ENCODE results near the gene ULK4. TPM values are rescaled to one million over a fixed set of nuclear protein-coding genes. Genes with fewer than 3 reads are reported as not detected.
"Not testable (repeated sequence)": the region's sequence is repeated elsewhere in the genome, so short reads cannot be mapped to it uniquely, and the experiment has no call there.

ULK4 gene
- total and polyA plus RNA-seq, 12 donors = 1.6 to 24.5 (median 6.9) TPM

DNA sequence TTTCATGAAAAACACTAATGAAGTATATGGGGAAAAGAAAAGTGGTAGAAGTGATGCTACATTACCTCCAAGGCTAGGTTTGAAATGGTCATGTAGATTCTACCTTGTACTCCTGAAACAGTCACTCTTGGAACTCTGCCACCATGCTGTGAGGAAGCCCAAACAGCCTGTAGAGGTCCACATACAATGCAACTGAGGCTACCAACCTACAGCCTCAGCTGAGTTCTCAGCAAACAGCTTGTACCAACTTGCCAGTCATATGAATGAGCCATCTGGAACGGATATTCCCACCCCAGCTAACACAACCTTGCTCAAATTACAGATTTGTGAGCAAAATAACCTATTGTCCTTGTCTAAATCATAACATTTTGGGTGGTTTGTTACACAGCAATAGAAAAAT is 193.5 kb downstream of the ULK4 start:
- TF ChIP-seq POLR2A (IDR thresholded peaks at IDR 0.05) = no peak
- TF ChIP-seq, protein P1, sequence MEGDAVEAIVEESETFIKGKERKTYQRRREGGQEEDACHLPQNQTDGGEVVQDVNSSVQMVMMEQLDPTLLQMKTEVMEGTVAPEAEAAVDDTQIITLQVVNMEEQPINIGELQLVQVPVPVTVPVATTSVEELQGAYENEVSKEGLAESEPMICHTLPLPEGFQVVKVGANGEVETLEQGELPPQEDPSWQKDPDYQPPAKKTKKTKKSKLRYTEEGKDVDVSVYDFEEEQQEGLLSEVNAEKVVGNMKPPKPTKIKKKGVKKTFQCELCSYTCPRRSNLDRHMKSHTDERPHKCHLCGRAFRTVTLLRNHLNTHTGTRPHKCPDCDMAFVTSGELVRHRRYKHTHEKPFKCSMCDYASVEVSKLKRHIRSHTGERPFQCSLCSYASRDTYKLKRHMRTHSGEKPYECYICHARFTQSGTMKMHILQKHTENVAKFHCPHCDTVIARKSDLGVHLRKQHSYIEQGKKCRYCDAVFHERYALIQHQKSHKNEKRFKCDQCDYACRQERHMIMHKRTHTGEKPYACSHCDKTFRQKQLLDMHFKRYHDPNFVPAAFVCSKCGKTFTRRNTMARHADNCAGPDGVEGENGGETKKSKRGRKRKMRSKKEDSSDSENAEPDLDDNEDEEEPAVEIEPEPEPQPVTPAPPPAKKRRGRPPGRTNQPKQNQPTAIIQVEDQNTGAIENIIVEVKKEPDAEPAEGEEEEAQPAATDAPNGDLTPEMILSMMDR (IDR thresholded peaks at IDR 0.05) = no peak
- WGBS, 4 donors = 90 to 100% (median 94%) methylated on average over 1 of the region's 1 CpG
- no peak overlapping the region for H3K4me3 ChIP-seq
- no peaks in the 10 kb centered on the region for H3K36me3 ChIP-seq (replicated peaks in 1 of 2)
- intact Hi-C loops (cut with DNase I) = no loop called here
- no peaks in the 10 kb centered on the region for H3K9me3 ChIP-seq (replicated peaks in 1 of 3)
- no peak for DNase-seq
- no peaks in the 10 kb centered on the region for H3K27me3 ChIP-seq
- no peaks in the 10 kb centered on the region for H3K4me1 ChIP-seq (replicated peaks in 1 of 2)
- no peak overlapping the region for H3K27ac ChIP-seq

DNA sequence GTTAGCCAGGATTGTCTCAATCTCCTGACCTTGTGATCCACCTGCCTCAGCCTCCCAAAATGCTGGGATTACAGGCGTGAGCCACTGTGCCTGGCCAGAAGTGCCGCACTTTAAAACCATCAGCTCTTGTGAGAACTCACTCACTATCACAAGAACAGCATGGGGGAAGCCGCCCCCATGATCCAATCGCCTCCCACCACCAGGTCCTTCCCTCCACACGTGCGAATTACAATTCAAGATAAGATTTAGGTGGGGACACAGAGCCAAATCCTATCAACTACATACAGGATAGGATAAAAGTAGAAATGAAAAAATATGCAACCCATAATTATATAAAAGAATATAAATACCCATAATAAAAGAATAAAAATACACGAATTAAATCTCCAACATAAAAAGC is 199.0 kb downstream of the ULK4 start:
- H3K27me3 ChIP-seq; H3K4me3 ChIP-seq; H3K9me3 ChIP-seq (replicated peaks in 1 of 3); H3K36me3 ChIP-seq (replicated peaks in 1 of 2); DNase-seq; intact Hi-C loops (cut with DNase I); H3K4me1 ChIP-seq (replicated peaks in 1 of 2); H3K27ac ChIP-seq: not testable (repeated sequence)
- WGBS, 4 donors = 89 to 94% (median 91%) methylated on average over 7 of the region's 7 CpGs

DNA sequence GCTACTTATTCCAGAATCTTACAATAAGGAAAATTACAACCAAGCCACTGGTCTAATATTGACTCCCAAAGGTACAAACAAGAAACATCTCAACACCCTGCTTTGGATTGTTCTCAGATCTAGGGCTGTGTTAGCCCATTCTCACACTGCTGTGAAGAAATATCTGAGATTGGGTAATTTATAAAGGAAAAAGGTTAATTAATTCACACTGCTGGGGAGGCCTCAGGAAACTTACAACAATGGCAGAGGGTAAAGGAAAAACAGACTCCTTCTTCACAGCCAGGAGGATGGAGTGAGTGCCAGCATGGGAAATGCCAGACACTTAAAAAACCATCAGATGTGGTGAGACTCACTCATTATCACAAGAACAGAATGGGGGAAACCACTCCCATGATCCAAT is 208.3 kb downstream of the ULK4 start:
- no peaks in the 10 kb centered on the region for H3K4me1 ChIP-seq (replicated peaks in 1 of 2)
- intact Hi-C loops (cut with DNase I) = no loop called here
- TF ChIP-seq POLR2A (IDR thresholded peaks at IDR 0.05) = no peak
- TF ChIP-seq, protein P1 (IDR thresholded peaks at IDR 0.05) = no peak

DNA sequence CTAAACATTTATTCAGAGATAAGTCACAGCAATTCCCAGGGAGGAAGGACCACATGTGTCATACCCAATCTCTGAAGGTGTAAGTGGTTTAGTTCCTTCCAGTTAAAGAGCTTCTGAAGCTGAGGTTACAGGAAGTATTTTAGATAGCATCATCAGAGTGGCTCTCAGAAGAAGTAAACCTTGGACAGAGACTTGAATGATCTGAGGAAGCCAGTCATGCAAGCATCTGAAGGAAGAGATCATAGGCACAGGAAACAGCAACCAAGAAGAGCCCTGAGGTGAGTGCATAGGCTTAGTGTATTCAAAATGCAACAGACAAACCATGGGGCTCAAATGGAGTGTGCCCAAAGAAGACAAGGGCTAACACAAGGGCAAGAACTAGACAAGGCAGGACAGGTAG is 210.3 kb downstream of the ULK4 start:
- no peak for DNase-seq
- H3K4me1 ChIP-seq (replicated peaks in 1 of 2) = no peaks in the 10 kb centered on the region
- TF ChIP-seq POLR2A (IDR thresholded peaks at IDR 0.05) = no peak
- TF ChIP-seq, protein P1 (IDR thresholded peaks at IDR 0.05) = no peak
- intact Hi-C loops (cut with DNase I) = no loop called here
- no peak overlapping the region for H3K27ac ChIP-seq
- H3K27me3 ChIP-seq = no peaks in the 10 kb centered on the region
- no peaks in the 10 kb centered on the region for H3K9me3 ChIP-seq (replicated peaks in 1 of 3)
- no peak overlapping the region for H3K4me3 ChIP-seq
- no peaks in the 10 kb centered on the region for H3K36me3 ChIP-seq (replicated peaks in 1 of 2)

More for the DNA sequence above, 208.3 kb downstream of the ULK4 start:
- no peaks in the 10 kb centered on the region for H3K9me3 ChIP-seq (replicated peaks in 1 of 3)
- DNase-seq = no peak
- no peak overlapping the region for H3K27ac ChIP-seq
- H3K36me3 ChIP-seq (replicated peaks in 1 of 2) = no peaks in the 10 kb centered on the region
- H3K27me3 ChIP-seq = no peaks in the 10 kb centered on the region
- H3K4me3 ChIP-seq = no peak overlapping the region

DNA sequence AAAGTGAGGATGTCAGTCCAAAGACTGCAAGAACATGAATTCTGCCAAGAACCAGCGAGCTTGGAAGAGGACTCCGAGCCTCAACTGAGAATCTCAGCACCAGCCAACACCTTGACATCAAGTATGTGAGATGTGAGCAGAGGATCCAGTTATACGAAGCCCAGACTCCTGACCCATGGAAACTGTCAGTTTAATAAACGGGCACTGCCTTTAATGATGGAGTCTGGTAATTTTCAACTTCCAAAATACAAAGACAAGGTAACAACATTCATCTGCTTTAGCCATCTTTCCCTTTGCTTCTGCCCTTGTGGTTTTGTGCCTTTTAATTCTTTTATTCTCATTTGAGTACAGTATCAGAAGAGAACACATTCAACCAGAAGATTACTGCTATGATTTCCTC is 211.9 kb downstream of the ULK4 start:
- no peak overlapping the region for H3K4me3 ChIP-seq
- intact Hi-C loops (cut with DNase I) = no loop called here
- no peak for DNase-seq
- H3K27ac ChIP-seq = no peak overlapping the region
- no peaks in the 10 kb centered on the region for H3K27me3 ChIP-seq
- H3K36me3 ChIP-seq (replicated peaks in 1 of 2) = no peaks in the 10 kb centered on the region
- H3K4me1 ChIP-seq (replicated peaks in 1 of 2) = no peaks in the 10 kb centered on the region
- TF ChIP-seq, protein P1 (IDR thresholded peaks at IDR 0.05) = no peak
- TF ChIP-seq POLR2A (IDR thresholded peaks at IDR 0.05) = no peak
- no peaks in the 10 kb centered on the region for H3K9me3 ChIP-seq (replicated peaks in 1 of 3)
- 90 to 98% (median 95%) methylated on average over 4 of the region's 4 CpGs for WGBS, 4 donors
